Measurements from ENCODE around the gene BEND3.

DNA sequence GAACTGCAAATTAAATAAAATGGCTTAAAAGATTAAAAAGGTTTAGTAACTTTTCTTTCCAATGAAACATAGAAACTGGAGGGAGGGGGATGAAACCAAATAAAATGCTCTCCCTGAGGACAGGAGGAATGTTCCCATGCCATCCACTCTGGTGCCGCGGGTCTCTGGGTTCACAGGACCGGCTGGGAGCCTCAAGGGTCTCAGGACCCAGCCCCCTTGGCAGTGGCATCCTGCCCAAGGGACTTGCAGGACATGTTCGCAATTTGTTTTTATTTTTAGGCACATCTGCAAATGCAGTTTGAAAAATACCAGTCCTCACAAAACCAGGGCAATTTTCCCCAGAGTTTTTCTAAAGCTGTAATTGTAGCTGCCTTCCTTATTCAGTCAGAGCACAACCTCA, 7.5 kb downstream of the BEND3 start:
- TF ChIP-seq CTCF (IDR thresholded peaks at IDR 0.05), result no peak
- no peak for TF ChIP-seq POLR2AphosphoS5 (IDR thresholded peaks at IDR 0.05)
- no peak for TF ChIP-seq POLR2A (IDR thresholded peaks at IDR 0.05)
